NCI-H2227 treated with DMSO at 0.1 percent for 48 hours (cell line): ENCODE data around the gene TSPEAR.
"Not testable (repeated sequence)": the region's sequence is repeated elsewhere in the genome, so short reads cannot be mapped to it uniquely, and the experiment has no call there.

Experiments
- DNase-seq: peaks from one replicate; lab custom pipeline; 2025; lab: John Stamatoyannopoulos, UW

The TSPEAR gene

GRCh38 chr21:44603911-44604310 lies 107.5 kb downstream of the TSPEAR start:
- no peak for DNase-seq

GRCh38 chr21:44603109-44603875 lies 108.1 kb downstream of the TSPEAR start:
- no peak for DNase-seq

- no peak for DNase-seq
Observed at GRCh38 chr21:44602463-44602850, 108.9 kb downstream of the TSPEAR start.

GRCh38 chr21:44601596-44602462 lies 109.5 kb downstream of the TSPEAR start:
- no peak for DNase-seq

- not testable (repeated sequence) for DNase-seq
Observed at GRCh38 chr21:44601091-44601490, 110.3 kb downstream of the TSPEAR start.

- DNase-seq: not testable (repeated sequence)
Observed at GRCh38 chr21:44600118-44600978, 111.0 kb downstream of the TSPEAR start, which contains the start of gene KRTAP10-7. TSS of gene KRTAP10-7 (plus strand) at chr21:44600597. CDS start at chr21:44600622, 25 bp downstream.

- no peak for DNase-seq
Observed at GRCh38 chr21:44599264-44600029, 111.9 kb downstream of the TSPEAR start.

- peak; percentile 25 for DNase-seq
Observed at GRCh38 chr21:44598061-44598460, 113.3 kb downstream of the TSPEAR start.

- DNase-seq: no peak
Observed at GRCh38 chr21:44596068-44596725, 115.2 kb downstream of the TSPEAR start.

- no peak for DNase-seq
Observed at GRCh38 chr21:44595524-44595923, 115.8 kb downstream of the TSPEAR start.

- DNase-seq: no peak
Observed at GRCh38 chr21:44594406-44594916, 116.9 kb downstream of the TSPEAR start.

GRCh38 chr21:44593598-44594405 lies 117.6 kb downstream of the TSPEAR start:
- DNase-seq: no peak

- DNase-seq: no peak
Observed at GRCh38 chr21:44592446-44593311, 118.7 kb downstream of the TSPEAR start, which contains the start of gene KRTAP10-6. TSS of gene KRTAP10-6 (minus strand) at chr21:44592505. CDS start at chr21:44592484, 21 bp downstream.

GRCh38 chr21:44591801-44592130 lies 119.6 kb downstream of the TSPEAR start:
- DNase-seq: not testable (repeated sequence)

- DNase-seq: not testable (repeated sequence)
Observed at GRCh38 chr21:44590897-44591800, 120.2 kb downstream of the TSPEAR start.

GRCh38 chr21:44590311-44590721 lies 121.1 kb downstream of the TSPEAR start:
- no peak for DNase-seq

GRCh38 chr21:44589586-44590305 lies 121.6 kb downstream of the TSPEAR start:
- no peak for DNase-seq
